T1000 (cell line): ENCODE measurements around the gene ZSWIM6.

Source experiments
- DNase-seq: peaks from one replicate; lab custom pipeline; 2025; ENCODE audit warnings: mixed read lengths; lab: John Stamatoyannopoulos, UW

The ZSWIM6 gene

GRCh38 chr5:61538722-61539501 lies 206.9 kb downstream of the ZSWIM6 start:
- DNase-seq: no peak

- DNase-seq: no peak
Measured at GRCh38 chr5:61549530-61549929, 217.5 kb downstream of the ZSWIM6 start.

- no peak for DNase-seq
Measured at GRCh38 chr5:61551637-61552313, 219.7 kb downstream of the ZSWIM6 start.

- no peak for DNase-seq
Measured at GRCh38 chr5:61559146-61559545, 227.1 kb downstream of the ZSWIM6 start.

GRCh38 chr5:61559722-61560121 lies 227.7 kb downstream of the ZSWIM6 start:
- DNase-seq: no peak

GRCh38 chr5:61563401-61563800 lies 231.3 kb downstream of the ZSWIM6 start:
- DNase-seq: no peak

GRCh38 chr5:61567337-61567736 lies 235.3 kb downstream of the ZSWIM6 start:
- no peak for DNase-seq

- no peak for DNase-seq
Measured at GRCh38 chr5:61569353-61569752, 237.3 kb downstream of the ZSWIM6 start.

- no peak for DNase-seq
Measured at GRCh38 chr5:61570767-61571166, 238.7 kb downstream of the ZSWIM6 start.

- DNase-seq: no peak
Measured at GRCh38 chr5:61572959-61573358, 240.9 kb downstream of the ZSWIM6 start.

GRCh38 chr5:61575103-61575502 lies 243.0 kb downstream of the ZSWIM6 start:
- no peak for DNase-seq

- DNase-seq: no peak
Measured at GRCh38 chr5:61575581-61575980, 243.5 kb downstream of the ZSWIM6 start.

- DNase-seq: no peak
Measured at GRCh38 chr5:61576556-61576955, 244.5 kb downstream of the ZSWIM6 start.

- DNase-seq: no peak
Measured at GRCh38 chr5:61578858-61579503, 246.9 kb downstream of the ZSWIM6 start.

GRCh38 chr5:61582205-61582820 lies 250.3 kb downstream of the ZSWIM6 start:
- DNase-seq: no peak

GRCh38 chr5:61582887-61583286 lies 250.8 kb downstream of the ZSWIM6 start:
- DNase-seq: no peak

- DNase-seq: no peak
Measured at GRCh38 chr5:61586096-61587084, 254.3 kb downstream of the ZSWIM6 start.

GRCh38 chr5:61587125-61587524 lies 255.1 kb downstream of the ZSWIM6 start:
- no peak for DNase-seq

GRCh38 chr5:61588216-61588615 lies 256.2 kb downstream of the ZSWIM6 start:
- DNase-seq: no peak

GRCh38 chr5:61589946-61590345 lies 257.9 kb downstream of the ZSWIM6 start:
- DNase-seq: no peak

GRCh38 chr5:61590473-61590872 lies 258.4 kb downstream of the ZSWIM6 start:
- no peak for DNase-seq
